ENCODE measurements around the gene DYNLT4. TPM values are rescaled to one million over a fixed set of nuclear protein-coding genes. Genes with fewer than 3 reads are reported as not detected.

The DYNLT4 gene
- total RNA-seq, 1 experiment from 2014 or later, result not detected

- intact Hi-C loops (cut with micrococcal nuclease; ENCODE audit: unreplicated experiment), result no loop called here
- Histone ChIP-seq H3K4me3 (ENCODE audit: low read depth in 2 of 2, low read length in 2 of 2) (no peak overlapping the region), H3K27me3 (ENCODE audit: control insufficient read depth, insufficient read depth, low read length) (no peaks in the 10 kb centered on the region), H3K27ac (ENCODE audit: low read length) (no peak overlapping the region), H3K4me1 (ENCODE audit: control insufficient read depth, insufficient read depth, low read length) (no peaks in the 10 kb centered on the region), H3K36me3 (ENCODE audit: control insufficient read depth, insufficient read depth, low read length) (no peaks in the 10 kb centered on the region), H3K9me3 (ENCODE audit: control insufficient read depth, insufficient read depth, low read depth, low read length) (no peaks in the 10 kb centered on the region)
- DNase-seq (ENCODE audit: low read depth, low spot score) (no peak), ATAC-seq (no peak)
- ChIA-PET CTCF (no interaction called here), POLR2A (no interaction called here)
- no TSS peak for BruUV-seq (replicated peaks)
- TF ChIP-seq SIN3A (IDR thresholded peaks at IDR 0.05; ENCODE audit: borderline replicate concordance, insufficient read depth, low read depth, low read length) (no peak), POLR2AphosphoS5 (IDR thresholded peaks at IDR 0.05; ENCODE audit: low read depth, low read length) (no peak), CTCF (IDR thresholded peaks at IDR 0.05) (no peak), TCF7L2 (IDR thresholded peaks at IDR 0.05; ENCODE audit: low read depth, low read length) (no peak), REST (IDR thresholded peaks at IDR 0.05; ENCODE audit: insufficient read depth in 1 of 2, low read depth in 2 of 2, low read length in 1 of 2) (no peak)
- in situ Hi-C loops (cut with HindIII; ENCODE audit: low pct_unique_long_range_greater_than_20kb, low sequenced_read_pairs), result no loop called here
Measured at GRCh38 chr1:44851308-44851707, 44.2 kb upstream of the DYNLT4 start.

- TF ChIP-seq POLR2AphosphoS5 (IDR thresholded peaks at IDR 0.05; ENCODE audit: low read depth, low read length) (no peak), TCF7L2 (IDR thresholded peaks at IDR 0.05; ENCODE audit: low read depth, low read length) (no peak), SIN3A (IDR thresholded peaks at IDR 0.05; ENCODE audit: borderline replicate concordance, insufficient read depth, low read depth, low read length) (no peak), CTCF (IDR thresholded peaks at IDR 0.05) (no peak), REST (IDR thresholded peaks at IDR 0.05; ENCODE audit: insufficient read depth in 1 of 2, low read depth in 2 of 2, low read length in 1 of 2) (no peak)
- Histone ChIP-seq H3K9me3 (ENCODE audit: control insufficient read depth, insufficient read depth, low read depth, low read length) (no peaks in the 10 kb centered on the region), H3K27ac (ENCODE audit: low read length) (no peak overlapping the region), H3K36me3 (ENCODE audit: control insufficient read depth, insufficient read depth, low read length) (no peaks in the 10 kb centered on the region), H3K4me1 (ENCODE audit: control insufficient read depth, insufficient read depth, low read length) (no peaks in the 10 kb centered on the region), H3K4me3 (ENCODE audit: low read depth in 2 of 2, low read length in 2 of 2) (no peak overlapping the region), H3K27me3 (ENCODE audit: control insufficient read depth, insufficient read depth, low read length) (no peaks in the 10 kb centered on the region)
- ATAC-seq, result no peak
- BruUV-seq (replicated peaks), result no TSS peak
- CTCF ChIA-PET, result interaction anchor here (1.1 kb wide), 1 partner anchor 13 kb away, joined by 3 read pairs; no protein-coding TSS in a partner anchor
- in situ Hi-C loops (cut with HindIII; ENCODE audit: low pct_unique_long_range_greater_than_20kb, low sequenced_read_pairs), result no loop called here
- no peak for DNase-seq (ENCODE audit: low read depth, low spot score)
- intact Hi-C loops (cut with micrococcal nuclease; ENCODE audit: unreplicated experiment), result no loop called here
- POLR2A ChIA-PET, result no interaction called here
Measured at GRCh38 chr1:44849575-44850132, 42.5 kb upstream of the DYNLT4 start.
